Prostate gland (tissue), 2 donors: ENCODE data around the gene SLC34A1.

Source experiments
- POLR2A ChIP-seq: fragments of 450-650 bp; IDR thresholded peaks from one replicate; pipeline ENCODE4 v1.6.1; 2016; ENCODE audit warnings: antibody characterized with exemption, mild to moderate bottlenecking
- TF ChIP-seq, protein P1 (sequence below), 4 experiments: fragments of 200-600 bp in 2 of 4; fragments of 450-650 bp in 2 of 4; sonication (generic) in 2 of 4; IDR thresholded peaks; 1 replicate in 3 of 4; 2 replicates in 1 of 4; pipeline ENCODE4 v1.5.1; 2016 to 2019; ENCODE audit warnings: antibody characterized with exemption in 4 of 4, mild to moderate bottlenecking in 2 of 4, moderate library complexity in 2 of 4

DNA sequence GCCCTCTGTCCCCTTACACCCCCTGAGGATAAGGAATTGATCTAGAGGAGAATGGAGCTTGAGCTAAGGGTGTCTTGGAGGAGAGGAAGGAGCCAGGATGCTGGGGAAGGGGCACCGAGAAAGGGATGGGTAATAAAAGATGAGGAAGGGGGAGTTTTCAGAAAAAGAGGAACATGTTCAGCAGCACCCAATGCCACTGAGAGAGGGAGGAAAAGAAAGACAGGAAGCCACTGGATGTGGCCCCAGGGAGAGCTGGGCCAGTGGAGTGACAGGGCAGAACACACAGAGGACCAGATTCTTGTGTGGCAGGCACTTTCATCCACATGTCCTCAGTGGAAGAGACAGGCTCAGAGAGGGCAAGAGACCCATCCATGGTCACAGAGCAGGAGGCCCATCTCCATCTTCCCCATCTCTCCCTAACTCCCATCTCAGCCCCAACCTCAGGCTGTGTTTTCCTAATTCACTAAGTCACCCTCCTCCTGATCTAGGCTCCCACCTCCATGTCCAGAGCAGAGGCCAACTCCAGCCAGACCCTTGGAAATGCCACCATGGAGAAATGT, 9.1 kb downstream of the SLC34A1 start:
- TF ChIP-seq, protein P1, sequence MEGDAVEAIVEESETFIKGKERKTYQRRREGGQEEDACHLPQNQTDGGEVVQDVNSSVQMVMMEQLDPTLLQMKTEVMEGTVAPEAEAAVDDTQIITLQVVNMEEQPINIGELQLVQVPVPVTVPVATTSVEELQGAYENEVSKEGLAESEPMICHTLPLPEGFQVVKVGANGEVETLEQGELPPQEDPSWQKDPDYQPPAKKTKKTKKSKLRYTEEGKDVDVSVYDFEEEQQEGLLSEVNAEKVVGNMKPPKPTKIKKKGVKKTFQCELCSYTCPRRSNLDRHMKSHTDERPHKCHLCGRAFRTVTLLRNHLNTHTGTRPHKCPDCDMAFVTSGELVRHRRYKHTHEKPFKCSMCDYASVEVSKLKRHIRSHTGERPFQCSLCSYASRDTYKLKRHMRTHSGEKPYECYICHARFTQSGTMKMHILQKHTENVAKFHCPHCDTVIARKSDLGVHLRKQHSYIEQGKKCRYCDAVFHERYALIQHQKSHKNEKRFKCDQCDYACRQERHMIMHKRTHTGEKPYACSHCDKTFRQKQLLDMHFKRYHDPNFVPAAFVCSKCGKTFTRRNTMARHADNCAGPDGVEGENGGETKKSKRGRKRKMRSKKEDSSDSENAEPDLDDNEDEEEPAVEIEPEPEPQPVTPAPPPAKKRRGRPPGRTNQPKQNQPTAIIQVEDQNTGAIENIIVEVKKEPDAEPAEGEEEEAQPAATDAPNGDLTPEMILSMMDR (IDR thresholded peaks at IDR 0.05), result no peak
- TF ChIP-seq POLR2A, result no peak
